ENCODE data around the gene BAHCC1. TPM values are rescaled to one million over a fixed set of nuclear protein-coding genes. Genes with fewer than 3 reads are reported as not detected.

The BAHCC1 gene
- total and polyA plus RNA-seq, 9 donors = 6.9 to 17.4 (median 14.7) TPM

DNA sequence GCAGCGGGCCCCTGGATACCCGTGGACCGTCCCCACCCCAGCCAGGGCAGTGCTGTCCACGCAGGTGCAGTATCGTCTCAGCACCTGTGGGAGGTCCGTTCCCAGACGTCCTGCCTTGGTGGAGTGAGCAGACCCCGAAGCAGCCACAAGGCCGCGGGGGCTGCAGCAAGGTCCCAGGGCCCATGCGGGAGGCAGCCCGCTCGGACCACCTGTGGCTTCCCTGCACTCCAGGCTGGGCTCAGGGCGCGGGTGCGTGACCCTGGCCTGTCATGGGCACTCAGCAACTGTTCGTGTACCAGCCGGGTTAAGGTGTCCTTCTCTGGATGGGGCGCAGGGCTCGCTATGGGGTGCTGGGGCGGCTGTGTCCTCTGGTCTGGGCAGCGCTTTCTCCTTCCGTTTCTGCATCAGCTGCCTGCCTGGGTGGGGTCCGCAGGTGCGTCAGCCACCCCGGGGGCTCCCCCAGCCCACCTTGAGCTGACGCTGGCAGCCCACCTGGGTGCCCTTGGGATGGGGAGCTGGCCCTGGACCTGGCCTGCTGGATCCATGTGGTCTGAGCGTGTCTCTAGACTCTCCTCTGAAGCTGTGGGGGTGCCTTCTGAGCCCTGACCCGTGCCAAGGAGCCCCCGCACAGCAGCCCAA, 18.4 kb downstream of the BAHCC1 start:
- no peaks in the 10 kb centered on the region for H3K36me3 ChIP-seq (ENCODE audit: control insufficient read depth, insufficient read depth, low read length)
- WGBS (ENCODE audit: insufficient coverage) = 85% methylated on average over 30 of the region's 30 CpGs
- H3K9me3 ChIP-seq (replicated peaks; ENCODE audit: control insufficient read depth, low read depth, low read length) = no peaks in the 10 kb centered on the region
- no peak overlapping the region for H3K4me3 ChIP-seq (ENCODE audit: low read length)
- no peak for DNase-seq
- H3K4me1 ChIP-seq (ENCODE audit: control insufficient read depth, insufficient read depth, low read length) = peaks cover 82% of the 10 kb centered on the region
- peaks cover 10% of the 10 kb centered on the region for H3K27me3 ChIP-seq (ENCODE audit: control insufficient read depth, insufficient read depth, low read length)
- no peak overlapping the region for H3K27ac ChIP-seq (ENCODE audit: low read length)

DNA sequence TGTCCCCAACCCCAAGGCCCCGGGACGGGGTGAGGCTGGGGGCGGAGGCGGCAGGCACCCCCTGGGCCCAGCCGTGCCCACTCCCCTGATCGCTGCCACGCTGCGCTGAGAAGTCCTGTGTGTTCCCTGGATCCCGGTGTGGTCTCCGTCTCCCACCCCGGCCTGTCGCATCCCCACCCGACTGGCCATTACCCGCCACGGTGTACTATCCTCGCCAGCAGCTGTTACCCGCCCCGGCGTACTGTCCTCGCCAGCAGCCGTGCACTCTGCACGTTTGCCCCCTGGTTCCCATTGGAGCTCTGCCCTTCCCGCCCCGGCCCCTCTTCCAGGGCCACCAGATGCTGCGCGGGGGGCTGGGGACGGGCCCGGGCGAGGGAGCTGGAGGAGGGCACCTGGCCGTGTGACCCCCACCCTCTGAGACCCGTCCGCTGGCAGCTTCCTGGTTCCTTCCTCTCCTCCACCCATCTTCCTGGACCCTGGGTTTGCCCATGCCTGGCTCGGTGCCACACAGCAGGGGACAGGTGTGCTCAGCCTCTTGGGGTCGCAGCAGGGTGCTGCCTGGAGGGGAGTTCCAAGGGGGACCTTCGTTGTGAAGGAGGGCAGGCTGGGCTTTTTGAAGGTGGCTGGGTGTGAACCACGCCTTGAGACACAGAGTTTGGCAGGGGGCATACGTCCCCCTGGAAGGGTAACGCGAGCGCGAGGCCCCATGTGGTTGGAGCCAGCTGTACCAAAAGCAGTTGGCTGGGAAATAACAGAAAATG, 19.7 kb downstream of the BAHCC1 start:
- WGBS (ENCODE audit: insufficient coverage) = 74% methylated on average over 38 of the region's 41 CpGs
- H3K4me1 ChIP-seq (ENCODE audit: control insufficient read depth, insufficient read depth, low read length) = peaks cover 82% of the 10 kb centered on the region
- H3K36me3 ChIP-seq (ENCODE audit: control insufficient read depth, insufficient read depth, low read length) = no peaks in the 10 kb centered on the region
- no peaks in the 10 kb centered on the region for H3K9me3 ChIP-seq (replicated peaks; ENCODE audit: control insufficient read depth, low read depth, low read length)
- H3K4me3 ChIP-seq (ENCODE audit: low read length) = no peak overlapping the region
- no peak for DNase-seq
- H3K27ac ChIP-seq (ENCODE audit: low read length) = no peak overlapping the region
- peaks cover 7% of the 10 kb centered on the region for H3K27me3 ChIP-seq (ENCODE audit: control insufficient read depth, insufficient read depth, low read length)

DNA sequence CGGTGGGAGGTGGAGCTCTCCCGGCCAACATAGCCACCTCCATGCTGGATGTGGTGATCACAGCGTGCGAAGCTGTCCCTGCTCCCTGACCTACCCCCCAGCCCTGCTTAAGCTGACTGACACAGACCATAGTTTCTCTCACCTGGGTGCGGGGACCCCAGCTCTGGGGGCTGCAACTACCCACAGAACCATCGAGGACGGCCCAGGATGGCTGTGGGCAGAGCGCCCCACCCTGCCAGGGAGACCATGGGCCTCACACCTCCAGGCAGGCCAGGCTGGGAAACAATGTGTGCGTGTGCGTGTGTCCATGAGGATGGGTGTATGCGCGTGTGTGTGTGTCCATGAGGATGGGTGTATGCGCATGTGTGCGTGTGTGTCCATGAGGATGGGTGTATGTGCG, 20.4 kb downstream of the BAHCC1 start:
- no peaks in the 10 kb centered on the region for H3K36me3 ChIP-seq (ENCODE audit: control insufficient read depth, insufficient read depth, low read length)
- WGBS (ENCODE audit: insufficient coverage) = 91% methylated on average over 15 of the region's 15 CpGs
- no peaks in the 10 kb centered on the region for H3K9me3 ChIP-seq (replicated peaks; ENCODE audit: control insufficient read depth, low read depth, low read length)
- peaks cover 90% of the 10 kb centered on the region for H3K4me1 ChIP-seq (ENCODE audit: control insufficient read depth, insufficient read depth, low read length)
- H3K4me3 ChIP-seq (ENCODE audit: low read length) = no peak overlapping the region
- DNase-seq = no peak
- peaks cover 7% of the 10 kb centered on the region for H3K27me3 ChIP-seq (ENCODE audit: control insufficient read depth, insufficient read depth, low read length)
- no peak overlapping the region for H3K27ac ChIP-seq (ENCODE audit: low read length)

DNA sequence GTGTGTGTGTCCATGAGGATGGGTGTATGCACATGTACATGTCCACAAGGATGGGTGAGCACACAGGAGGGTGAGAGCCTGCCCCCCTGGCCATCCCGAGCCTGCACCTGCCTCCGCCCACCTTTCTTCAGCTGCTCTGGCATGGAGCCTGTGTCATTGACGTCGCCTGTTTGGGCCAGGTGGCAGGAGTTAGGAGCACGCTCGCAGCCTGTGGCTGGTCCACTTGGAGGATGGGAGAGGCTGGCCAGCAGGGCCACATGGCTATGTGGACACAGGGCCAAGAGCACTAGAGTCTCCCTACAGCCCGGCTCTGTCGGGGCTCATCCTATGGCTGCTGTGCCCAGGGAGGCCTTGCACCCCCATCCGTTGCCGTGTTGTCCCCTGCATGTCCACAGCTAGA, 21.4 kb downstream of the BAHCC1 start:
- H3K27me3 ChIP-seq (ENCODE audit: control insufficient read depth, insufficient read depth, low read length) = peaks cover 7% of the 10 kb centered on the region
- H3K36me3 ChIP-seq (ENCODE audit: control insufficient read depth, insufficient read depth, low read length) = no peaks in the 10 kb centered on the region
- peaks cover 97% of the 10 kb centered on the region for H3K4me1 ChIP-seq (ENCODE audit: control insufficient read depth, insufficient read depth, low read length)
- H3K9me3 ChIP-seq (replicated peaks; ENCODE audit: control insufficient read depth, low read depth, low read length) = no peaks in the 10 kb centered on the region
- 56% methylated on average over 10 of the region's 10 CpGs for WGBS (ENCODE audit: insufficient coverage)
- no peak overlapping the region for H3K4me3 ChIP-seq (ENCODE audit: low read length)
- peak overlapping the region; percentile 20 for H3K27ac ChIP-seq (ENCODE audit: low read length)
- DNase-seq = no peak

DNA sequence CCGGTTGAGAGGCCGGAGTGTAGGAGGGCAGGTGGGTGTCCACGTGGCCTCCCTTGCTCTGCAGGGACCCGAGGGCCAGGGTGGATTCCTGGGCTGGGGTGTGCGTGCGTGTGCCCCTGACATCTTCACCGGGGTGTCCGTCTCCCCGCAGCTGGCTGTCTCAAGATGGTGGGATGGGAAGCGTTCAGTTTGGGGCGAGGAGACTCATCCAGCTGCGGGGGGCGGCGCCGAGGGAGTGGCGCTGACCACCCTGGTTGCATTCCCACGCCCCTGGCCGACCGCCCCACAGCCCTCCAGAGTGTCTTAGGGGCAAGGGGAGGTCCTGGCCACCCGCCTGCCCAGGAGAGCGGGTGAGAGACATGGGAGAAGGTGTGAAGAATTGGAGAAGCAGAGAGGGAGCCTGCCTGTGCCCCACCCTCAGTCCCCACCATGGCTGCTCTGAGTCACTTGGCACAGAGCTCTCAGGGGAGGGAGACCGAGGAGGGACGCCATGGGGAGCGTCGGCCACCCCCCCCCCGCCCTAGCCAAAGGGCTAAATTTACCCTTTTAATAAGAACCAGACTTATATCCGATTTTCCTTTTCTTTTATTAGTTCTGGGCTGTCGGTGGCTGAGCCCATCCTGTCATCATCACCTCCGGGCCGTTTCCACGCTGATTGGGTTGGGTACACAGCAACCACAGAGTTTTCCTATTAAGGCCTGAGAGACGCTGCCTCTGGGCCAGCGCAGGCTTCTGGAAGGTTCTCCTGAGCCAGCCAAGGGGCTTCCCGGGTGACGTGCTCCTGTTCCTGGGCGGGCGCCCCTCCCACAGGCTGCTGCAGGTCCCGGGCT, 22.0 kb downstream of the BAHCC1 start:
- H3K4me1 ChIP-seq (ENCODE audit: control insufficient read depth, insufficient read depth, low read length) = peaks cover 97% of the 10 kb centered on the region
- no peaks in the 10 kb centered on the region for H3K9me3 ChIP-seq (replicated peaks; ENCODE audit: control insufficient read depth, low read depth, low read length)
- no peak overlapping the region for H3K4me3 ChIP-seq (ENCODE audit: low read length)
- H3K27ac ChIP-seq (ENCODE audit: low read length) = peak overlapping the region; percentile 93
- WGBS (ENCODE audit: insufficient coverage) = 43% methylated on average over 24 of the region's 38 CpGs
- peak; percentile 73 for DNase-seq
- H3K36me3 ChIP-seq (ENCODE audit: control insufficient read depth, insufficient read depth, low read length) = no peaks in the 10 kb centered on the region
- H3K27me3 ChIP-seq (ENCODE audit: control insufficient read depth, insufficient read depth, low read length) = peaks cover 7% of the 10 kb centered on the region

DNA sequence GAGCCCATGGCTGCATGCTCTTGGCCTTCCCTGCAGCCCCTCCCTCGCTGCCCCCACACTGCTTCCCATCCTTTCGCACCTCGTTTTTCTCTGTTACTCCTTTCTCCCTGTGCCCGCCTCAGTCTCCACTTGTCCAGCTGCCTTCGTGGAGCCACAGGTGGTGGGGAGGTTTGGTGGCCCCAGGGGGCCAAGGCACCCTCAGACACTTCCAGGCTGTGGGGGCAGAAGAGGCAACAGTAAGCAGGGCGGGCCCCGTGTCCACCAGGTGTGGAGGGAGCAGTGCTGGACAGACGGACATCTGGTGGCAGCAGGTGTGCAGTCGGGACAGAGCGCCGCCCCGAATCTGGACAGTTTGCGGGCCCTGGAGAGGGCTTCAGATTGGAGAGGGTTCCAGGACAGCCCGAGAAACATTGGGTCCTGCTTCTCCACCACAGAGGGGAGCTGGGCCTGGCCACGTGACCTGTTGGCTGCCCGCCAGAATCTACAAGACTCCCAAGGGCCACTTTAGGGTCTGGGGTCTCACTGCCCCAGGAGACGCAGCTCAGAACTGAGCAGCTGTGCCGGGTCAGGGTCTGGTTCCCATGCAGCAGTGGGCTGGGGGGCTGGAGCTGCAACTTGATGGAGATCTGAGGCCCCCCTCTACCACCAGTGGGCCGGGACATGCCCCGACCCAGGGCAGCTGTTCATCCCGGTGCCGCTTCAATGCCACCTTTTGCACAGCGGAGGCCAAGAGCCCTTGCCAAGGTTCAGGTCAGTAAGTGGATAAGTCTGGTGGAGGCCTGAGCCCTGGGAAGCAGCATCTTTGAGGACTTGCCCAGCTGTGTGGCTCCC, 22.8 kb downstream of the BAHCC1 start:
- 65% methylated on average over 14 of the region's 23 CpGs for WGBS (ENCODE audit: insufficient coverage)
- DNase-seq = no peak
- H3K4me1 ChIP-seq (ENCODE audit: control insufficient read depth, insufficient read depth, low read length) = peaks cover 97% of the 10 kb centered on the region
- no peak overlapping the region for H3K4me3 ChIP-seq (ENCODE audit: low read length)
- H3K27ac ChIP-seq (ENCODE audit: low read length) = peak overlapping the region; percentile 93
- no peaks in the 10 kb centered on the region for H3K9me3 ChIP-seq (replicated peaks; ENCODE audit: control insufficient read depth, low read depth, low read length)
- peaks cover 5% of the 10 kb centered on the region for H3K27me3 ChIP-seq (ENCODE audit: control insufficient read depth, insufficient read depth, low read length)
- H3K36me3 ChIP-seq (ENCODE audit: control insufficient read depth, insufficient read depth, low read length) = no peaks in the 10 kb centered on the region

DNA sequence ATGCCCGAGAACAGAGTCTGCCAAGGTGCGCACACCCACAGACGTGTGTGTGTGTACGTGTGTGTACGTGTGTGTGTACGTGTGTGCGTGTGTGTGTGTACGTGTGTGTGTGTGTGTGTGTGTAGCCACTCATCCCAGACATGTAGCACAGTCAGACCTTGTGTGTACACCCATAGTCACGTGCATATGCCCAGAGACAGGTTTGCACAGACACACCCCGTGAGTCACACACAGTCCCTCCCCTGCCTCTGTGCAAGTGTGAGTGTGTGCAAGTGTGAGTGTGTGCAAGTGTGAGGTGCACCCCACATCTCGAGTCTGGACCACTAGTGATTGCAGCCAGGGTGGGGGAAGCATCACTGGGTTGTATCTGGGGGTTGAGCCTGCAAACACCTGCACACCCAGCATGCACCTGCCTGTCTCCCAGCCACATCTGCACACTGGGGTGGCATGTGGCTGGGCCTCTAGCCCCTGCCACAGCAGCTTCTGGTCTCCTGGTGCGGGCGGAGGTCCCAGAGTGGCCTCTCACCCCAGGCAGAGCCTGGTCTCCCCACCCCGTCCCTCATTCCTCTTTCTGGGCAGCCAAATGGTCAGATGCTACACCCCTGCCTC, 23.6 kb downstream of the BAHCC1 start:
- no peaks in the 10 kb centered on the region for H3K9me3 ChIP-seq (replicated peaks; ENCODE audit: control insufficient read depth, low read depth, low read length)
- H3K4me1 ChIP-seq (ENCODE audit: control insufficient read depth, insufficient read depth, low read length) = peaks cover 97% of the 10 kb centered on the region
- peaks cover 3% of the 10 kb centered on the region for H3K27me3 ChIP-seq (ENCODE audit: control insufficient read depth, insufficient read depth, low read length)
- no peaks in the 10 kb centered on the region for H3K36me3 ChIP-seq (ENCODE audit: control insufficient read depth, insufficient read depth, low read length)
- H3K27ac ChIP-seq (ENCODE audit: low read length) = peak overlapping the region; percentile 93
- H3K4me3 ChIP-seq (ENCODE audit: low read length) = peak overlapping the region; percentile 18
- 59% methylated on average over 6 of the region's 14 CpGs for WGBS (ENCODE audit: insufficient coverage)
- DNase-seq = no peak

DNA sequence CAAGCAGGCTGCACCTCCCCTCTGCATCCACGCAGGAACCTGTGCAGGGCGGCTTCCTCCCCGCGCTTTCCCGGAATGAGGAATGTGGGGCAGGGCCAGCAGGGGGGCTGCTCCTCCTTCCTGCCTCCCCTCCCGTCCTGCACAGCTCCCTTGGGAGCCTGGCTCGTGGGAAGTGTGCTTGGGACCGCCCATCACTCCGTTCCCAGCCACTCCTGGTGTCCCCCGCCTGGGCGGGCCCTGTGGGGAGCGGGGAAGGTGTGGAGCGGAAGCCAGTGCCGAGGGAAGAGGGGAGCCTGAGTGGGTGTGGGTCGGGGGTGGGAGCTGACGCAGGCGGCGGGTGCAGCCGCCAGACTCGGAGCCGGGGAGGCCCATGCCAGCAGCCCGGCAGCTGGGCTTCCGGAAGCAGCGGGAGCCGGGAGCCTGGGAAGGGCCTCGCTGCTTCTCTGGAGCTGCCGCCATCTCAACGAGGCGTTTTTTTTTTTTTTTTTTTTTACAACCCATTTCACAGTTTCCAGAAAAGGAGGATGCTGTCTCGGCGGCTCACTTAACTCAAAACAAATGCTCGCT, 24.1 kb downstream of the BAHCC1 start:
- peaks cover 3% of the 10 kb centered on the region for H3K27me3 ChIP-seq (ENCODE audit: control insufficient read depth, insufficient read depth, low read length)
- 5% methylated on average over 16 of the region's 32 CpGs for WGBS (ENCODE audit: insufficient coverage)
- peak; percentile 94 for DNase-seq
- H3K4me3 ChIP-seq (ENCODE audit: low read length) = peak overlapping the region; percentile 18
- no peaks in the 10 kb centered on the region for H3K9me3 ChIP-seq (replicated peaks; ENCODE audit: control insufficient read depth, low read depth, low read length)
- no peaks in the 10 kb centered on the region for H3K36me3 ChIP-seq (ENCODE audit: control insufficient read depth, insufficient read depth, low read length)
- H3K27ac ChIP-seq (ENCODE audit: low read length) = peak overlapping the region; percentile 93
- peaks cover 95% of the 10 kb centered on the region for H3K4me1 ChIP-seq (ENCODE audit: control insufficient read depth, insufficient read depth, low read length)

All from muscle of leg (tissue), 11 donors.